ENCODE results near the gene SLC7A10. TPM values are rescaled to one million over a fixed set of nuclear protein-coding genes. Genes with fewer than 3 reads are reported as not detected.

The SLC7A10 gene
- total and polyA plus RNA-seq, 2 donors from 2014 or later, result 0.41 TPM; not detected in 1

DNA sequence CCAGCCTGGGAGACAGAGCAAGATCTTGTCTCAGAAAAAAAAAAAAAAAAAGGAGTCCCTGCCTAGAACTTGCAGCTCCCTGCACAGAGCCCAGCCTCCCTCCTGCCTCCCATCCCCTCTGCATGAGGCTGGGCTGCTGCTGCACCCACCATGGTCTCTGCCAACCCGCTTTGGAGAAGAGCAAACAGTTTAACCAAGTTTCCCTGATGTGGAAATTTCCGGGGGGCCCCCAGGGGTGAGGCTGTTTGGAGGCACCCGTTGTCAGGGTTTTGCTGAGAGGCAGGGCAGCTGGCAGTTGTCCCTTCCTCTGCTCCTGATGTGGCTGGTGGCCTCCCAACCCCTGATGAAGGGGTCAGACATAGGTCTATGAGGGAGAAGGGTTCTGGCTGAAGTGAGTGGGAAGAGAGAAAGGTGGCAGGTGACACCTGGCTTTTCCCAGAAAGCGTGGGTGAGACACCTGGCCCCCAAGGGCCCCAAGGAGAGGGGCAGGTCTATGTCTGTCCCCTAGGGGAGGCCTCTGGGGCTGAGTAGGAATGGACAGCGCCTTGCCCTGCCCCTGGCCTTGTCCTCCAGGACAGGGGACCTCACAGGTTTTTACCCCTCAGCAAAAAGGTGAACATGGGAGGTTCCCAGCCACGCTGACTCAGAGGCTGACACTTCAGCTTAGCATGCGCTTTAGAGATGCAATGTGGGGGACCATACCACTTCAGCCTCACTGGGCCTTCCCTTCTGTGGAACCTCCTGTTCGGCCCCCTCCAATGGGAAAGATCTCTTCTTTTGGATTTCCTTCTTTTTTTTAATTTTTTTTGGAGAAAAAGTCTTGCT is 26.0 kb downstream of the SLC7A10 start:
- intact Hi-C loops (cut with DNase I), result no loop called here
- Histone ChIP-seq H3K27me3 (ENCODE audit: control insufficient read depth, insufficient read depth, low read length) (no peaks in the 10 kb centered on the region), H3K4me1 (ENCODE audit: control insufficient read depth in 2 of 3, insufficient read depth in 2 of 3, low read depth in 1 of 3, low read length in 3 of 3) (peaks cover 0 to 3% (median 0%) of the 10 kb centered on the region in 3 donors), H3K9me3 (ENCODE audit: control insufficient read depth in 2 of 3, insufficient read depth in 1 of 3, low read length in 3 of 3) (no peaks in the 10 kb centered on the region), H3K27ac (ENCODE audit: low read depth in 2 of 2, low read length in 2 of 2) (no peak overlapping the region), H3K4me3 (ENCODE audit: low read length in 3 of 3) (no peak overlapping the region), H3K36me3 (ENCODE audit: control insufficient read depth in 2 of 3, insufficient read depth in 3 of 3, low read length in 3 of 3) (peaks cover 0 to 5% (median 4%) of the 10 kb centered on the region in 3 donors), H3K9ac (ENCODE audit: low read length in 3 of 3) (no peak overlapping the region)
- DNase-seq (no peak), FAIRE-seq (no peak)
- TF ChIP-seq, protein P1, sequence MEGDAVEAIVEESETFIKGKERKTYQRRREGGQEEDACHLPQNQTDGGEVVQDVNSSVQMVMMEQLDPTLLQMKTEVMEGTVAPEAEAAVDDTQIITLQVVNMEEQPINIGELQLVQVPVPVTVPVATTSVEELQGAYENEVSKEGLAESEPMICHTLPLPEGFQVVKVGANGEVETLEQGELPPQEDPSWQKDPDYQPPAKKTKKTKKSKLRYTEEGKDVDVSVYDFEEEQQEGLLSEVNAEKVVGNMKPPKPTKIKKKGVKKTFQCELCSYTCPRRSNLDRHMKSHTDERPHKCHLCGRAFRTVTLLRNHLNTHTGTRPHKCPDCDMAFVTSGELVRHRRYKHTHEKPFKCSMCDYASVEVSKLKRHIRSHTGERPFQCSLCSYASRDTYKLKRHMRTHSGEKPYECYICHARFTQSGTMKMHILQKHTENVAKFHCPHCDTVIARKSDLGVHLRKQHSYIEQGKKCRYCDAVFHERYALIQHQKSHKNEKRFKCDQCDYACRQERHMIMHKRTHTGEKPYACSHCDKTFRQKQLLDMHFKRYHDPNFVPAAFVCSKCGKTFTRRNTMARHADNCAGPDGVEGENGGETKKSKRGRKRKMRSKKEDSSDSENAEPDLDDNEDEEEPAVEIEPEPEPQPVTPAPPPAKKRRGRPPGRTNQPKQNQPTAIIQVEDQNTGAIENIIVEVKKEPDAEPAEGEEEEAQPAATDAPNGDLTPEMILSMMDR (IDR thresholded peaks at IDR 0.05; ENCODE audit: borderline replicate concordance, extremely low read depth, insufficient read depth), result no peak

DNA sequence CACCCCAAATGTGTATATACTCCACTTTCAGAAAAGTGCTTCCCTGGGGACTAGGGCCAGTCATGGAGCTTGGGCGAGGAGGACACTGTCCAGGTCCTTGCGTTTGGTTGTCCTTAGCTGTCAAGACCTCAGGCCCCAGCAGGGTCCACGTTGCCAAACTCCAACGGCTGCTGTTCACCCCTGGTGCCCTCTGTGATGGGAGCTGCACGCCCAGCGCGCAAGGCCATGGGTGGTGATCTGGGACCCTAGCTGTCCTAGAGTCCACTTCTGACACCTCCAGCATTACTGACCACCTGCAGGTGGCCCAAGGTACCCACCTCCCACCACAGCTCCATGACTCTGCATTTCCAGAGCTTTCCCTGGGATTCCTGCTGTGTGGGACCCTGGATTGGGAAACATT is 27.5 kb downstream of the SLC7A10 start:
- Histone ChIP-seq H3K27me3 (ENCODE audit: control insufficient read depth, insufficient read depth, low read length) (no peaks in the 10 kb centered on the region), H3K9me3 (ENCODE audit: control insufficient read depth in 2 of 3, insufficient read depth in 1 of 3, low read length in 3 of 3) (no peaks in the 10 kb centered on the region), H3K9ac (ENCODE audit: low read length in 3 of 3) (no peak overlapping the region), H3K36me3 (ENCODE audit: control insufficient read depth in 2 of 3, insufficient read depth in 3 of 3, low read length in 3 of 3) (peaks cover 0 to 3% (median 3%) of the 10 kb centered on the region in 3 donors), H3K4me1 (ENCODE audit: control insufficient read depth in 2 of 3, insufficient read depth in 2 of 3, low read depth in 1 of 3, low read length in 3 of 3) (peaks cover 0 to 3% (median 0%) of the 10 kb centered on the region in 3 donors), H3K27ac (ENCODE audit: low read depth in 2 of 2, low read length in 2 of 2) (no peak overlapping the region), H3K4me3 (ENCODE audit: low read length in 3 of 3) (no peak overlapping the region)
- intact Hi-C loops (cut with DNase I), result no loop called here
- TF ChIP-seq, protein P1 (IDR thresholded peaks at IDR 0.05; ENCODE audit: borderline replicate concordance, extremely low read depth, insufficient read depth), result no peak
- FAIRE-seq, result no peak
- no peak for DNase-seq

DNA sequence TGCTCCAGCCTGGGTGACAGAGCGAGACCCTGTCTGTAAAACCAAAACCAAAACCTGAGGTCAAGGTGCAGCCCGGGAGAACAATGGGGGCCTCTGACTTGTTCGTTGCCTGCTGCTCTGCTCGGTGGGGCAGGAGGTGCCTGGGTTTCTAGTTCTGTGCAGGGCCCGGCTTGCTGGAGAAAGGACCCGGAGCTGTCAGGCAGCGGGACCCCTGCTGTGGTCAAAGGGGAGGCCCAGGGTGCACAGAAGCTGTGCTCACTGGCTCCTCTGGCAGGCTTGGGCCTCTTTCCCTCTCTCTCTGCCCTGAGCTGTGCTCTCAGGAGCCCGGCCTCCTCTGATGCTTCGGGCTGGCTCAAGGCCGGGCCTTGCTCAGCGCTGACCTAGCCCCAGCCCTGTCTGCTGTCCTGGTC is 28.1 kb downstream of the SLC7A10 start:
- no peak overlapping the region for H3K27ac ChIP-seq (ENCODE audit: low read depth in 2 of 2, low read length in 2 of 2)
- TF ChIP-seq, protein P1 (IDR thresholded peaks at IDR 0.05; ENCODE audit: borderline replicate concordance, extremely low read depth, insufficient read depth), result no peak
- H3K4me1 ChIP-seq (ENCODE audit: control insufficient read depth in 2 of 3, insufficient read depth in 2 of 3, low read depth in 1 of 3, low read length in 3 of 3), result peaks cover 0 to 3% (median 0%) of the 10 kb centered on the region in 3 donors
- H3K9me3 ChIP-seq (ENCODE audit: control insufficient read depth in 2 of 3, insufficient read depth in 1 of 3, low read length in 3 of 3), result no peaks in the 10 kb centered on the region
- H3K27me3 ChIP-seq (ENCODE audit: control insufficient read depth, insufficient read depth, low read length), result no peaks in the 10 kb centered on the region
- no peak overlapping the region for H3K4me3 ChIP-seq (ENCODE audit: low read length in 3 of 3)
- DNase-seq (no peak), FAIRE-seq (no peak)
- no peak overlapping the region for H3K9ac ChIP-seq (ENCODE audit: low read length in 3 of 3)
- H3K36me3 ChIP-seq (ENCODE audit: control insufficient read depth in 2 of 3, insufficient read depth in 3 of 3, low read length in 3 of 3), result no peaks in the 10 kb centered on the region
- intact Hi-C loops (cut with DNase I), result no loop called here
